Ectodermal cell (in vitro differentiated cells): ENCODE measurements around the gene RAD9A.

Experiments
- H3K27ac ChIP-seq: 2 replicates; pipeline ENCODE4 v1.7.0; 2013; ENCODE audit warnings: mild to moderate bottlenecking, low read depth, low read length; ENCODE audit not compliant: insufficient read depth, poor library complexity, severe bottlenecking
- H3K27me3 ChIP-seq: 2 replicates; pipeline ENCODE4 v1.7.0; 2013; ENCODE audit warnings: mild to moderate bottlenecking, low read length; ENCODE audit not compliant: insufficient read depth, control insufficient read depth, poor library complexity, severe bottlenecking
- H3K36me3 ChIP-seq: one replicate; pipeline ENCODE4 v1.7.0; 2013; ENCODE audit warnings: low read length; ENCODE audit not compliant: control insufficient read depth, insufficient read depth
- H3K4me1 ChIP-seq: one replicate; pipeline ENCODE4 v1.7.0; 2013; ENCODE audit warnings: low read length; ENCODE audit not compliant: control insufficient read depth, insufficient read depth
- H3K4me3 ChIP-seq: 2 replicates; pipeline ENCODE4 v1.7.0; 2013; ENCODE audit warnings: low read depth, low read length, control low read depth; ENCODE audit not compliant: insufficient read depth
- H3K9me3 ChIP-seq: 2 replicates; pipeline ENCODE4 v1.7.0; 2013; ENCODE audit warnings: mild to moderate bottlenecking, low read length, moderate library complexity; ENCODE audit not compliant: control insufficient read depth
- WGBS, 2 experiments: methylation state at CpG; one replicate each; pipeline ENCODE4 v1.1.7; 2013; ENCODE audit warnings: missing lambda C conversion rate in 2 of 2; 5-methylcytosine and 5-hydroxymethylcytosine counted together

Gene RAD9A

GRCh38 chr11:67375320-67376055 lies 16.3 kb upstream of the RAD9A start:
- H3K9me3 ChIP-seq, result no peaks in the 10 kb centered on the region
- H3K4me1 ChIP-seq, result peaks cover 54% of the 10 kb centered on the region
- peaks cover 68% of the 10 kb centered on the region for H3K27me3 ChIP-seq
- H3K4me3 ChIP-seq, result no peak overlapping the region
- H3K27ac ChIP-seq, result no peak overlapping the region
- no peaks in the 10 kb centered on the region for H3K36me3 ChIP-seq
- WGBS, 2 experiments, result 3 to 5% methylated on average over 15 of the region's 15 CpGs

- Histone ChIP-seq H3K36me3 (no peaks in the 10 kb centered on the region), H3K4me3 (no peak overlapping the region)
These were observed 15.5 kb upstream of the RAD9A start for GRCh38 chr11:67376063-67376820.

GRCh38 chr11:67376873-67377808 lies 14.6 kb upstream of the RAD9A start:
- Histone ChIP-seq H3K4me3 (no peak overlapping the region), H3K27me3 (peaks cover 55% of the 10 kb centered on the region), H3K4me1 (peaks cover 38% of the 10 kb centered on the region), H3K36me3 (no peaks in the 10 kb centered on the region), H3K27ac (no peak overlapping the region), H3K9me3 (no peaks in the 10 kb centered on the region)
- WGBS, 2 experiments, result 87 to 93% methylated on average over 6 of the region's 6 CpGs

More at GRCh38 chr11:67376063-67376820, 15.5 kb upstream of the RAD9A start:
- H3K27ac ChIP-seq, result no peak overlapping the region
- peaks cover 63% of the 10 kb centered on the region for H3K27me3 ChIP-seq
- 31 to 41% methylated on average over 7 of the region's 7 CpGs for WGBS, 2 experiments
- H3K9me3 ChIP-seq, result no peaks in the 10 kb centered on the region
- H3K4me1 ChIP-seq, result peaks cover 46% of the 10 kb centered on the region

GRCh38 chr11:67378544-67378943 lies 13.2 kb upstream of the RAD9A start:
- no peaks in the 10 kb centered on the region for H3K36me3 ChIP-seq
- H3K9me3 ChIP-seq, result no peaks in the 10 kb centered on the region
- WGBS, 2 experiments, result 94 to 98% methylated on average over 4 of the region's 4 CpGs
- H3K27ac ChIP-seq, result no peak overlapping the region
- H3K27me3 ChIP-seq, result peaks cover 43% of the 10 kb centered on the region
- H3K4me1 ChIP-seq, result peaks cover 37% of the 10 kb centered on the region
- no peak overlapping the region for H3K4me3 ChIP-seq

GRCh38 chr11:67379061-67380058 lies 12.4 kb upstream of the RAD9A start:
- WGBS, 2 experiments, result 76 to 78% methylated on average over 23 of the region's 23 CpGs
- H3K4me3 ChIP-seq, result no peak overlapping the region
- H3K4me1 ChIP-seq, result peaks cover 31% of the 10 kb centered on the region

GRCh38 chr11:67381244-67381972 lies 10.4 kb upstream of the RAD9A start:
- Histone ChIP-seq H3K27me3 (peaks cover 28% of the 10 kb centered on the region), H3K4me1 (peaks cover 14% of the 10 kb centered on the region), H3K4me3 (no peak overlapping the region), H3K27ac (no peak overlapping the region), H3K36me3 (no peaks in the 10 kb centered on the region), H3K9me3 (no peaks in the 10 kb centered on the region)
- WGBS, 2 experiments, result 91% methylated on average over 13 of the region's 13 CpGs

More at GRCh38 chr11:67379061-67380058, 12.4 kb upstream of the RAD9A start:
- no peaks in the 10 kb centered on the region for H3K9me3 ChIP-seq
- no peaks in the 10 kb centered on the region for H3K36me3 ChIP-seq
- peaks cover 36% of the 10 kb centered on the region for H3K27me3 ChIP-seq
- no peak overlapping the region for H3K27ac ChIP-seq

- H3K9me3 ChIP-seq, result no peaks in the 10 kb centered on the region
- WGBS, 2 experiments, result 43 to 44% methylated on average over 16 of the region's 16 CpGs
These were observed 9.3 kb upstream of the RAD9A start for GRCh38 chr11:67382276-67383136.

GRCh38 chr11:67384851-67385366 lies 6.9 kb upstream of the RAD9A start:
- 86 to 88% methylated on average over 3 of the region's 3 CpGs for WGBS, 2 experiments
- Histone ChIP-seq H3K36me3 (no peaks in the 10 kb centered on the region), H3K27me3 (peaks cover 21% of the 10 kb centered on the region), H3K4me1 (no peaks in the 10 kb centered on the region), H3K4me3 (no peak overlapping the region), H3K9me3 (no peaks in the 10 kb centered on the region), H3K27ac (no peak overlapping the region)

More at GRCh38 chr11:67382276-67383136, 9.3 kb upstream of the RAD9A start:
- peaks cover 8% of the 10 kb centered on the region for H3K4me1 ChIP-seq
- no peaks in the 10 kb centered on the region for H3K36me3 ChIP-seq
- no peak overlapping the region for H3K27ac ChIP-seq
- H3K4me3 ChIP-seq, result no peak overlapping the region
- peaks cover 25% of the 10 kb centered on the region for H3K27me3 ChIP-seq
